ENCODE measurements around the gene TRIM27.
"Not testable (repeated sequence)": the region's sequence is repeated elsewhere in the genome, so short reads cannot be mapped to it uniquely, and the experiment has no call there.

The TRIM27 gene

GRCh38 chr6:28880894-28881780 is 42.6 kb downstream of the TRIM27 start:
- TF ChIP-seq, protein P1, sequence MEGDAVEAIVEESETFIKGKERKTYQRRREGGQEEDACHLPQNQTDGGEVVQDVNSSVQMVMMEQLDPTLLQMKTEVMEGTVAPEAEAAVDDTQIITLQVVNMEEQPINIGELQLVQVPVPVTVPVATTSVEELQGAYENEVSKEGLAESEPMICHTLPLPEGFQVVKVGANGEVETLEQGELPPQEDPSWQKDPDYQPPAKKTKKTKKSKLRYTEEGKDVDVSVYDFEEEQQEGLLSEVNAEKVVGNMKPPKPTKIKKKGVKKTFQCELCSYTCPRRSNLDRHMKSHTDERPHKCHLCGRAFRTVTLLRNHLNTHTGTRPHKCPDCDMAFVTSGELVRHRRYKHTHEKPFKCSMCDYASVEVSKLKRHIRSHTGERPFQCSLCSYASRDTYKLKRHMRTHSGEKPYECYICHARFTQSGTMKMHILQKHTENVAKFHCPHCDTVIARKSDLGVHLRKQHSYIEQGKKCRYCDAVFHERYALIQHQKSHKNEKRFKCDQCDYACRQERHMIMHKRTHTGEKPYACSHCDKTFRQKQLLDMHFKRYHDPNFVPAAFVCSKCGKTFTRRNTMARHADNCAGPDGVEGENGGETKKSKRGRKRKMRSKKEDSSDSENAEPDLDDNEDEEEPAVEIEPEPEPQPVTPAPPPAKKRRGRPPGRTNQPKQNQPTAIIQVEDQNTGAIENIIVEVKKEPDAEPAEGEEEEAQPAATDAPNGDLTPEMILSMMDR (conservative IDR thresholded peaks at IDR 0.05; ENCODE audit: control insufficient read depth, insufficient read depth, low read depth, low read length), result no peak
- DNase-seq (ENCODE audit: low read depth), result peak; percentile 76
- peak overlapping the region; percentile 79 for H3K4me3 ChIP-seq (ENCODE audit: control insufficient read depth, low read depth, low read length)

DNA sequence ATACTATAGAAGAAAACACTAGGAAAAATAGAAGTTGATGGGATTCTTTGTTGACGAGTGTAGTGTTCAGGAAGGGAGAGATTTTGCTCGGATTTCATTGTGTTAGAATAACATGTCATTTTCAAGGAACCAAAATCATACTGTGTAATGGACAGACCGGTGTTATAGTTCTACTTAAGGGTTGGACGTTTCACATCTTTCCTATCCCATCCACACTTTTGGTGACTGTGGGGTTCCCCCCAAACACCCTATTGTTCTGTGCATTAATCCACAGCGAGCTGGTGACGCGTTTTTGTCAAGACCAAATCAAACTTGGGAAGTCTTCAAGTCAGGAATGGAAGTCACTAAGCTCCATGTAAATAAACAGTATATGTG is 43.3 kb downstream of the TRIM27 start:
- H3K4me3 ChIP-seq (ENCODE audit: control insufficient read depth, low read depth, low read length), result peak overlapping the region; percentile 79
- no peak for DNase-seq (ENCODE audit: low read depth)

GRCh38 chr6:28876710-28877109 is 47.1 kb downstream of the TRIM27 start:
- no peak for DNase-seq (ENCODE audit: low read depth)
- TF ChIP-seq, protein P1 (conservative IDR thresholded peaks at IDR 0.05; ENCODE audit: control insufficient read depth, insufficient read depth, low read depth, low read length), result no peak
- no peak overlapping the region for H3K4me3 ChIP-seq (ENCODE audit: control insufficient read depth, low read depth, low read length)

More for the DNA sequence above, 43.3 kb downstream of the TRIM27 start:
- TF ChIP-seq, protein P1 (conservative IDR thresholded peaks at IDR 0.05; ENCODE audit: control insufficient read depth, insufficient read depth, low read depth, low read length), result no peak

DNA sequence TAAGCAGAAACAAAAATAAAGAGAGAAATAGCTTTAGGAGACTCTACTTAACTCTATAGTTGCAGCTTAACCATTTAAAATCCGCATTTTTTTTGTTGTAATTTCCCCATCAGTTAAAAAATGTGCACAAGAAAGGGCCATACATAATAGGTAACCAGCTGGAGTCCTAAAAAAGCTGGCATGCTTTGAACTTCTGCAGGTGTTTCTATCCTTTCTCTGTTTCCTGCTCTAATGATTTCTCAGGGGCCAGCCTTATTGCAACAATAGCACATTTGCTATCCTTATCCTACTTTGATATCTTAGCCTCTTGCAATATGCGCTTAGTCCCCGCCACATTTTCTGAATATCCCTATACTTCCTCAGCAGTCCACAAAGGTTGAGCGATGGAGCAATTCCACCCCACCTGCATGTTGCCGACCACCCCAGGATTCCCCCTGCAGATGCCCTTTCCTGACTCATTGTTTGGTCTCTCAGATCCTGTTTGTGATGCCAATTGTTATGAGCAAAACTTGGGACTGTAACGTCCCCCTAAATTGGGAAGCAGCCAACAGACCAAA is 48.5 kb downstream of the TRIM27 start:
- H3K4me3 ChIP-seq (ENCODE audit: control insufficient read depth, low read depth, low read length), result no peak overlapping the region
- TF ChIP-seq, protein P1 (conservative IDR thresholded peaks at IDR 0.05; ENCODE audit: control insufficient read depth, insufficient read depth, low read depth, low read length), result no peak
- DNase-seq (ENCODE audit: low read depth), result no peak

DNA sequence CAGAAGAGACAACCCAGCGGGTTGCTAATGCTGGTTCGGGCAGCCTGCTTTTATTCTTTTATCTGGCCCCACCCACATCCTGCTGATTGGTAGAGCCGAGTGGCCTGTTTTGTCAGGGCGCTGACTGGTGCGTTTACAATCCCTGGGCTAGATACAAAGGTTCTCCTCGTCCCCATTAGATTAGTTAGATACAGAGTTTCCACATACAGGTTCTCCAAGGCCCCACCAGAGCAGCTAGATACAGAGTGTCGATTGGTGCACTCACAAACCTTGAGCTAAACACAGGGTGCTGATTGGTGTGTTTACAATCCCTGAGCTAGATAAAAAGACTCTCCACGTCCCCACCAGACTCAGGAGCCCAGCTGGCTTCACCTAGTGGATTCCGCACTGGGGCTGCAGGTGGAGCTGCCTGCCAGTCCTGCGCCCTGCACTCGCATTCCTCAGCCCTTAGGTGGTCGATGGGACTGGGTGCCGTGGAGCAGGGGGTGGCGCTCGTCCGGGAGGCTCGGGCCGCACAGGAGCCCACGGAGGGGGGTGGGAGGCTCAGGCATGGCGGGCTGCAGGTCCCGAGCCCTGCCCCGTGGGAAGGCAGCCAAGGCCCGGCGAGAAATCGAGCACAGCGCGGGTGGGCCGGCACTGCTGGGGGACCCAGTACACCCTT is 51.5 kb downstream of the TRIM27 start:
- DNase-seq (ENCODE audit: low read depth); H3K4me3 ChIP-seq (ENCODE audit: control insufficient read depth, low read depth, low read length): not testable (repeated sequence)

- TF ChIP-seq, protein P1 (conservative IDR thresholded peaks at IDR 0.05; ENCODE audit: control insufficient read depth, insufficient read depth, low read depth, low read length), result no peak
- H3K4me3 ChIP-seq (ENCODE audit: control insufficient read depth, low read depth, low read length), result no peak overlapping the region
- no peak for DNase-seq (ENCODE audit: low read depth)
Measured at GRCh38 chr6:28871335-28872156, 52.2 kb downstream of the TRIM27 start.
